C4-2B (cell line): ENCODE measurements around the gene TTC39A.

Experiments
- CTCF ChIP-seq: fragments of 450-650 bp; conservative IDR thresholded peaks from 2 replicates; pipeline ENCODE4 v1.5.1; 2017; ENCODE audit warnings: mild to moderate bottlenecking
- ZFX ChIP-seq: fragments of 450-650 bp; IDR thresholded peaks from 2 replicates; pipeline ENCODE4 v1.6.1; 2017

GRCh38 chr1:51325391-51325790, 5.0 kb downstream of the TTC39A start:
- TF ChIP-seq CTCF (no peak), ZFX (no peak)
